Measurements from ENCODE around the gene DKK2.

DNA sequence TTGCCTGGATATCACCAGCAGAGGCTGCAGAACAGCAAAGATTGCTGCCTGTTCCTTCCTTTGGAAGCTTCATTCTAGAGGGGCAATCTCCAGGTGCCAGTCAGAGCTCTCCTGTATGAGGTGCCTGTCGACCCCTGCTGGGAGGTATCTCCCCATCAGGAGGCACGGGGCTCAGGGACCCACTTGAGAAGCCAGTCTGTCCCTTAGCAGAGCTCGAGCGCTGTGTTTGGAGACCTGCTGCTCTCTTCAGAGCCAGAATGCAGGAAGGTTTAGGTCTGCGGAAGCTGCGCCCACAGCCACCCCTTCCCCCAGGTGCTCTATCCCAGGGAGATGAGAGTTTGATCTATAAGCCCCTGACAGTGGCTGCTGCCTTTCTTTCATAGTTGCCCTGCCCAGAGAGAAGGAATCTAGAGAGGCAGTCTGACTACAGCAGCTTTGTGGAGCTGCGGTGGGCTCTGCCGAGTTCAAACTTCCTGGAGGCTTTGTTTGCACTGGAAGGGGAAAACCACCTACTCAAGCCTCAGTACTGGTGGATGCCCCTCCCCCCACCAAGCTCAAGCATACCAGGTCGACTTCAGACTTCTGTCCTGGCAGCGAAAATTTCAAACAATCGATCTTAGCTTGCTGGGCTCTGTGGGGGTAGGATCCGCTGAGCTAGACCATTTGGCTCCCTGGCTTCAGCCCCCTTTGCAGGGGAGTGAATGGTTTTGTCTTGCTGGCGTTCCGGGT, 57.9 kb downstream of the DKK2 start:
- no peak for TF ChIP-seq POLR2AphosphoS5 (IDR thresholded peaks at IDR 0.05)
- no peak for TF ChIP-seq POLR2A (IDR thresholded peaks at IDR 0.05)

Data from prostate gland (tissue), 1 donor.